ENCODE data around the gene NFYA. TPM values are rescaled to one million over a fixed set of nuclear protein-coding genes. Genes with fewer than 3 reads are reported as not detected.

The NFYA gene
- total and polyA plus RNA-seq, 9 of the 15 experiments (the other 6 are each of a cell fraction or from before 2014, with no cell fraction given) = 7.3 to 37.1 (median 21.8) TPM

DNA sequence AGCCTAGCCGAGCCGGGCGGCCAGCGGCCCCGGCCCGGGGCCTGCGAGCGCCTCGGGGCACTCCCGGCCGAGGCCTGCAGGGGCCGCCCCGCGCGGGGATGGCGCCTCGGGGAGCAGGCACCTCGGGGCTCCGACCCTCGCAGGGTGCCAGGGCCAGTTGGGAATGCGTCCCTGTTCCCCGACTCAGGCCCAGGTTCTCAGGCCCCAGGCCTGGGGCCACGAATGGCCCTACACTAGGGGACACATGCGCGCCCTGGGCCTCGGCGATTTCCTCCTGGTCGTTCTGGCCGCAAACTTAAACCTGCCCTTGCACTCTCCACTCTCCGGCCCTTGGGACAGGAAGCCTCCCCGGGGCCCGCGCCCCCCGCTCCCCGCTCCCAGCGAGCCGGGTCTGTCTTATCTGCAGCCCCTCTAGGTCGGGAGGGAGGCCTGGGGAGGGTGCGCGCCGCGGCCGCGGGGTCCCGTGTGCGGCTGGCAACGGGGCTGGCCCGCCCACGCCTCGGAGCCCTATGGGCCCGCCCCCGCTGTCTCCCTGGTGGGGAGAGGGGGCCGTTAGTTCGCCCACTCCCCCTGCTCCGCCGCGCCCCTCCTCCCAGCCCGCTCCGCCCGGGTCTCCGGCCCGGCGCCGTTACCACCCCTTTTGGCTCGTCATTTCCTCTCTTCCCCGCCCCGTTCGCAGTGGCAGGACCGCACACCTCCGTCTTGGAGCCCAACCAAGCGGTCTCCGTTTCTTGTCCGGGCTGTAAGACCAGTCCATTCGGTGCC is 611 bp downstream of the NFYA start (continued):
- TF ChIP-seq TAF1 (IDR thresholded peaks at IDR 0.05; ENCODE audit: control insufficient read depth, extremely low read depth, insufficient read depth, low read length, severe bottlenecking) = peak; percentile 98
- peak; percentile 53 for TF ChIP-seq SAP30 (IDR thresholded peaks at IDR 0.05; ENCODE audit: borderline replicate concordance, insufficient read depth, low read depth, low read length, poor library complexity, severe bottlenecking)
- no peak for TF ChIP-seq ZBTB2 (IDR thresholded peaks at IDR 0.05)
- TF ChIP-seq, protein P1, sequence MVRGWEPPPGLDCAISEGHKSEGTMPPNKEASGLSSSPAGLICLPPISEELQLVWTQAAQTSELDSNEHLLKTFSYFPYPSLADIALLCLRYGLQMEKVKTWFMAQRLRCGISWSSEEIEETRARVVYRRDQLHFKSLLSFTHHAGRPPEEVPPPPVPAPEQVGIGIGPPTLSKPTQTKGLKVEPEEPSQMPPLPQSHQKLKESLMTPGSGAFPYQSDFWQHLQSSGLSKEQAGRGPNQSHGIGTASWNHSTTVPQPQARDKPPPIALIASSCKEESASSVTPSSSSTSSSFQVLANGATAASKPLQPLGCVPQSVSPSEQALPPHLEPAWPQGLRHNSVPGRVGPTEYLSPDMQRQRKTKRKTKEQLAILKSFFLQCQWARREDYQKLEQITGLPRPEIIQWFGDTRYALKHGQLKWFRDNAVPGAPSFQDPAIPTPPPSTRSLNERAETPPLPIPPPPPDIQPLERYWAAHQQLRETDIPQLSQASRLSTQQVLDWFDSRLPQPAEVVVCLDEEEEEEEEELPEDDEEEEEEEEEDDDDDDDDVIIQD (CRISPR knock-in tag; IDR thresholded peaks at IDR 0.05) = peak; percentile 81; the same call in 1 of the 2 replicates
- TF ChIP-seq CTBP1 (IDR thresholded peaks at IDR 0.05; ENCODE audit: borderline replicate concordance) = peak; percentile 73; the same call in 1 of the 2 replicates
- peak; percentile 33; the same call in 1 of the 2 replicates for TF ChIP-seq POLR2H (tag; IDR thresholded peaks at IDR 0.05; ENCODE audit: low read depth)
- TF ChIP-seq HNRNPL (IDR thresholded peaks at IDR 0.05; ENCODE audit: low read depth, low read length) = peak; percentile 18; the same call in 1 of the 2 replicates
- TF ChIP-seq TAF9B (IDR thresholded peaks at IDR 0.05; ENCODE audit: partially characterized antibody) = peak; percentile 82
- peak; percentile 66 to 77 for TF ChIP-seq MAZ (CRISPR knock-in tag; conservative IDR thresholded peaks at IDR 0.05 in 1 of 2, IDR thresholded peaks at IDR 0.05 in 1 of 2)
- TF ChIP-seq ZNF830 (CRISPR knock-in tag; IDR thresholded peaks at IDR 0.05) = peak; percentile 97
- peak in 1 of 2 experiments; percentile 42; a peak in 2 of 4 replicates for TF ChIP-seq RAD21 (CRISPR knock-in tag; conservative IDR thresholded peaks at IDR 0.05 in 1 of 2, IDR thresholded peaks at IDR 0.05 in 1 of 2)
- 0 out of 2 replicates have a peak, but pooled peaks have one; percentile 36 for TF ChIP-seq SRSF1 (IDR thresholded peaks at IDR 0.05; ENCODE audit: low read depth, low read length)
- peak; percentile 12; the same call in 1 of the 2 replicates for TF ChIP-seq REST (IDR thresholded peaks at IDR 0.05; ENCODE audit: borderline replicate concordance)
- peak; percentile 53; the same call in 1 of the 2 replicates for TF ChIP-seq REST (CRISPR knock-in tag; IDR thresholded peaks at IDR 0.05; ENCODE audit: low read depth)

All from K562 (cell line).